GM12892 (cell line): ENCODE measurements around the gene ZNF724. TPM values are rescaled to one million over a fixed set of nuclear protein-coding genes. Genes with fewer than 3 reads are reported as not detected.
"Not testable (repeated sequence)": the region's sequence is repeated elsewhere in the genome, so short reads cannot be mapped to it uniquely, and the experiment has no call there.

Source experiments
- DNase-seq: peaks from one replicate; pipeline ENCODE4 v3.0.0; 2011; ENCODE audit not compliant: insufficient read length
- FAIRE-seq: peaks from 2 replicates; lab custom pipeline; 2011; peaks lifted over from hg19 to GRCh38; lab: Jason Lieb, UNC
- POLR2A ChIP-seq: IDR thresholded peaks from 2 replicates; pipeline ENCODE4 v1.6.1; 2011; ENCODE audit warnings: low read depth, low read length, control low read depth
- POLR2AphosphoS5 ChIP-seq: IDR thresholded peaks from 2 replicates; pipeline ENCODE4 v1.6.1; 2011; ENCODE audit warnings: low read depth, low read length, control low read depth
- TAF1 ChIP-seq: IDR thresholded peaks from 2 replicates; pipeline ENCODE4 v1.6.1; 2011; ENCODE audit warnings: low read depth, mild to moderate bottlenecking, control low read depth, low read length, borderline replicate concordance
- polyA plus RNA-seq: library from polyadenylated mRNA; unstranded; fragments of >200 nt; gene quantifications from one replicate; pipeline ENCODE4 v1.2.1, GENCODE V29; 2012; ENCODE audit warnings: missing spikeins, inconsistent platforms; ENCODE audit not compliant: missing spikeins

The ZNF724 gene
- 3.2 TPM for polyA plus RNA-seq

DNA sequence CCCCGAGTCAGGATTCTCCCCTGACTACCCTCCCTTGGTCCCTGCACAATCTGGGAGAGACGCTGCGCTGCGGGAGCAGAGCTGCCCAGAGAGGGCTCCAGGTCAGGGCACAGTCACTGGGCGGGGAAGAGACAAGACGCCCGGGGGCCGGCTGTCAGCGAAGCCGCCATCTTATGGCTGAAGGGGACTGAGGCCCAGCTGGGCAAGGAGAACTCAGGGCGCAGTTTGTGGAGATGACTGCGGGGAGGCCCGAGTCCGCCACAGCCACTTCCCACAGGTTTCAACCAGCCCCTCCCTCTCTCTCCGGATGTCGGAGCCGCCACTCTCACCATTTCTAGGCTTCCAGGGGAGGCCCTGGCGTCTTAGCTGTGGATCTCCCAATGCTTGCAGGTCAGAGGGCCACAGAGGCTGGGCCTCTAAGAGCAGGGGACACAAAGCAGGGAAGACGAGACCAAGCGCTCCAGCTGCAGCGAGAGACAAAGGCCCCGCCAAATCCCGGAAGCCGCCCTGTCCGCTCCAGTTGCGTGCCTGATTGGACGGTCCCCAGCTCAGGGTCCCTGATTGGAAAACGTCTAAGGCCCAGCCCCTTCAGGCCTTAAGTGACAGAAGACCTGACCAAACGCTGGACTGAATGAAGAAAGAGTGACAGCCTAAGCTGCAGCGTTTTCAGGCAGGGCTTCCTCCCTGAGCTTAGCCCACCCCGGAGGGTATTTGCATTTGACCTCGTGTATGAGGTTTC, at the start of gene ZNF724:
Gene ZNF724, minus strand, starts transcription at position 484 of the 739 bp plus-strand sequence. Its CDS starts 152 bp downstream, at position 332.
- TF ChIP-seq POLR2A (peak; percentile 89), TAF1 (peak; percentile 62; the same call in 1 of the 2 replicates), POLR2AphosphoS5 (peak; percentile 84)
- DNase-seq (peak; percentile 83), FAIRE-seq (peak; percentile 91)

DNA sequence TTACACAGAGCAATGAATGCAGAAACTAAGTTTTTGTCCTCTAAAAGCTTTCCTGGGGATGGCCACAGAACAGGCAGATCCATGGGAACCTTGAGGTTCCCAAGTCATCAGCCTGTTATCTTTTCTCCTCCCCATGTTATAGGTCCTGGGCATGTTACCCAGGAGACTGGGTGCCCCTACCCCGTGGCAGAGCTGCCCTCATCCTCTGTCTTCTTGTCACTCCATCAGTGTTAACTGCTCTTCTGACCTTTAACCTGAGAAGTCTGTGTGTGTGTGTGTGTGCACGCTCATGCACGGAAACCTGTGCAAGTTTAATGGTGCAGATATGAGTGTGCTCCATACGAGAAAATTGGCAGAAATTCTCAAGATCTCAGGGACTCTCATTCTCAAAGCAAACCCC, 43.9 kb upstream of the ZNF724 start:
- no peak for TF ChIP-seq TAF1
- no peak for TF ChIP-seq POLR2A
- TF ChIP-seq POLR2AphosphoS5, result no peak
- FAIRE-seq (no peak), DNase-seq (no peak)

DNA sequence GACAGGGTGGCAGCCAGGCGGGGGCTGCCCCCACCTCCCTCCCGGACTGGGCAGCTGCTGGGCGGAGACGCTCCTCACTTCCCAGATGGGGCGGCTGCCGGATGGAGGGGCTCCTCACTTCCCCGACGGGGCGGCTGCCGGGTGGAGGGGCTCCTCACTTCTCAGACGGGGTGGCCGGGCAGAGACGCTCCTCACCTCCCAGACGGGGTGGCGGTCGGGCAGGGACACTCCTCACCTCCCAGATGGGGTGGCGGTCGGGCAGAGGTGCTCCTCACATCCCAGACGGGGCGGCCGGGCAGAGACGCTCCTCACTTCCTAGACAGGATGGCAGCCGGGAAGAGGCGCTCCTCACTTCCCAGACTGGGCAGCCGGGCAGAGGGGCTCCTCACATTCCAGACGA, 39.8 kb upstream of the ZNF724 start:
- FAIRE-seq, DNase-seq: not testable (repeated sequence)

DNA sequence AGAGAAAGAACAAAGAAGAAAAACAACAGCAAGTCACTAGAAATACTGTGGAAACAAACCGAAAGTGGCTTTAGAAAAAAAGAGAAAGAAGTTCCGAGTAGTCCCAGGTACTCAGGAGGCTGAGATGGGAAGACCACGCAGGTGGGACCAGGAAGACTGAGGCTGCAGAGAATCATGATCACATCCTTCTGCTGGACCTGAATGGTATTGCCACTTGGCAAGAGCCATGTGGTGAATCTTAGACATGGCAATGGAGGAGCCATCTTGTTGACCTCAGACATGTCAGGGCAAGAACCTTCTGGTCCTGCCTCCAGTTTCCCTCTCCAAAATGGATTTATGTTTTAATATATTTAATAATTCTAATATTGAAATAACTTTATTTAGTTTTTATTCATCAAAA, 37.4 kb upstream of the ZNF724 start:
- DNase-seq, result no peak
- no peak for FAIRE-seq
- TF ChIP-seq POLR2AphosphoS5 (no peak), POLR2A (no peak), TAF1 (no peak)

DNA sequence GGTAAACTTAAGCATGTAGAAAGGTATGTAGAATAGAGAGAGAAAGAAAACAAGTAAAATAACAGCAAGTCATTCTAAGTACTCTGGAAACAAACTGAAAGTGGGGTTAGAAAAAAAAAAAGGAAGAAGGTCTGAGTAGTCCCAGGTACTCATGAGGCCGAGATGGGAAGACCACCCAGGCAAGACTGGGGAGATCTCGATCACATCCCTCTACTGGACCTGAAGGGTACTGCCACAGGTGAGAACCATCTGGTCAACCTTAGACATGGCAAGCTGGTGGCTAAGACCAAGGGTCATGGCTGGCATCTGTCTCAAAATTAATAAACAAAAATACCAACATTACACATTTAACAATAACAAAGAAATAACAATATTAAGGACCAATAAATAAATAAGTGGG, 36.3 kb upstream of the ZNF724 start:
- TF ChIP-seq POLR2AphosphoS5 (no peak), TAF1 (no peak), POLR2A (no peak)
- no peak for DNase-seq
- no peak for FAIRE-seq

DNA sequence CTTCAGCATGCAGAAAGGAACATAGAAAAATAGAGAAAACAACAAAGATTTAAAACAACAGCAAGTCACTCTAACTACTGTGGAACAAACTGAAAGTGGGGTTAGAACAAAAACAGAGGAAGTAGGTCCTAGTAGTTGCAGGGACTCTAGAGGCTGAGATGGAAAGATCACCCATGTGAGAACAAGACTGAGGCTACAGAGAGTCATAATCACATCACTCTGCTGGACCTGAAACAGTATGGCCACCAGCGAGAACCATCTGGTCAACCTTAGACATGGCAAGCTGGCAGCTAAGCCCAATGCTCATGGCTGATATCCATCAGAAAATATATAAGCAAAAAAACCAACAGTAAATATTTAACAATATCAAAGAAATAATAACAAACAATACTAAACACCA, 35.8 kb upstream of the ZNF724 start:
- no peak for FAIRE-seq
- TF ChIP-seq TAF1, result no peak
- no peak for DNase-seq

DNA sequence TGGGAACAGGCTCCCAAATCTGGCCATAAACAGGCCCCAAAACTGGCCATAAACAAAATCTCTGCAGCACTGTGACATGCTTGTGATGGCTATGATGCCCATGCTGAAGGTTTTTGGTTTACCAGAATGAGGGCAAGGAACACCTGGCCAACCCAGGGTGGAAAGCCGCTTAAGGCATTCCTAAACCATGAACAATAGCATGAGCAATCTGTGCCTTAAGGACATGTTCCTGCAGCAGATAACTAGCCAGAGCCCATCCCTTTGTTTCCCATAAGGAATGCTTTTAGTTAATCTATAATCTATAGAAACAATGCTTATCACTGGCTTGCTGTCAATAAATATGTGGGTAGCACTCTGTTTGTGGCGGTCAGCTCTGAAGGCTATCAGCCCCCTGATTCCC, 35.1 kb upstream of the ZNF724 start:
- not testable (repeated sequence) for FAIRE-seq, DNase-seq

DNA sequence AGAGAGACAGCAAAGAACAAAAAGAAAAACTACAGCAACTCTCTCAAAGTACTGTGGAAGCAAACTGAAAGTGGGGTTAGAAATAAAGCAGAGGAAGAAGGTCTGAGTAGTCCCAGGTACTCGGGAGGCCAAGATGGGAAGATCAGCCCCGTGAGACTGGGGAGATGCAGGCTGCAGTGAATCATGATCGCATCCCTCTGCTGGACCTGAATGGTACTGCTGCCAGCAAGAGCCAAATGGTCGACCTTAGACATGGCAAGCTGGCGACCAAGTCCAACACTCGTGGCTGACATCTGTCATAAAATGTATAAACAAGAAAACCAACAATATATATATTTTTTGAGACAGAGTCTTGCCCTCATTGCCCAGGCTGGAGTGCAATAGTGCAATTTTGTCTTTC, 33.7 kb upstream of the ZNF724 start:
- DNase-seq (no peak), FAIRE-seq (no peak)
- no peak for TF ChIP-seq TAF1
- no peak for TF ChIP-seq POLR2A
- TF ChIP-seq POLR2AphosphoS5, result no peak

DNA sequence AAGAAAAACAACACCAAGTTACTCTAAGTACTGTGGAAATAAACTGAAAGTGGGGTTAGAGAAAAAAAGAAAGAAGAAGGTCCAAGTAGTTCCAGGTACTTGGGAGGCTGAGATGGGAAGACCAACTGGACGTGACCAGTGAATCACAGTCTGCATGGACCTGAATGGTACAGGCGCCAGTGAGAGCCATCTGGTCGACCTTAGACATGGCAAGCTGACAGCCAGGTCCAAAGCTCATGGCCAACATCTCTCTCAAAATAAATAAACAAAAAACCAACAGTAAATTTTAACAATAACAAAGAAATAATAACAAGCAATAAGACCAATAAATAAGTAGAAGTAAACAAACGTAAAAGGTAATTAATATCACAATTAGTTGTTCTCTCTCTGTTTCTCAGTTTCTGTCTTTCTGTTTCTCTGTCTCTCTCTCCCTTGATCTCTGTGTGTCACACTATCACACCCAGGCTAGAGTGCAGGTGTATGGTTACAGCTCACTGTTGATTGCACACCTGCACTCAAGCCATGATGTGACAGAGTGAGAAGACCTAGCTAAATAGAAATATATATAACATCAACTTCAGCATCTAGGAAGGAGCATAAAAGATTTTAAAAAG, 31.6 kb upstream of the ZNF724 start:
- DNase-seq (no peak), FAIRE-seq (no peak)

DNA sequence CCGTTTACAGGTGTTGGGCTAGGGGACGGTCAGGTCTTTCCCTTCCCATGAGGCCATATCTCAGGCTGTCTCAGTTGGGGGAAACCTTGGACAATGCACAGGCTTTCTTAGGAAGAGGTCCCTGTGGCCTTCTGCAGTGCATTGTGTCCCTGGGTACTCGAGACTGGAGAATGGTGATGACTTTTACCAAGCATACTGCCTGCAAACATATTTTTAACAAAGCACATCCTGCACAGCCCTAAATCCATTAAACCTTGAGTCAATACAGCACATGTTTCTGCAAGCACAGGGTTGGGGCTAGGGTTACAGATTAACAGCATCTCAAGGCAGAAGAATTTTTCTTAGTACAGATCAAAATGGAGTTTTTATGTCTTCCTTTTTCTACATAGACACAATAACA, 27.9 kb upstream of the ZNF724 start:
- not testable (repeated sequence) for DNase-seq, FAIRE-seq

More for the DNA sequence above, 31.6 kb upstream of the ZNF724 start:
- TF ChIP-seq TAF1, result no peak
- TF ChIP-seq POLR2AphosphoS5, result no peak
- TF ChIP-seq POLR2A, result no peak

DNA sequence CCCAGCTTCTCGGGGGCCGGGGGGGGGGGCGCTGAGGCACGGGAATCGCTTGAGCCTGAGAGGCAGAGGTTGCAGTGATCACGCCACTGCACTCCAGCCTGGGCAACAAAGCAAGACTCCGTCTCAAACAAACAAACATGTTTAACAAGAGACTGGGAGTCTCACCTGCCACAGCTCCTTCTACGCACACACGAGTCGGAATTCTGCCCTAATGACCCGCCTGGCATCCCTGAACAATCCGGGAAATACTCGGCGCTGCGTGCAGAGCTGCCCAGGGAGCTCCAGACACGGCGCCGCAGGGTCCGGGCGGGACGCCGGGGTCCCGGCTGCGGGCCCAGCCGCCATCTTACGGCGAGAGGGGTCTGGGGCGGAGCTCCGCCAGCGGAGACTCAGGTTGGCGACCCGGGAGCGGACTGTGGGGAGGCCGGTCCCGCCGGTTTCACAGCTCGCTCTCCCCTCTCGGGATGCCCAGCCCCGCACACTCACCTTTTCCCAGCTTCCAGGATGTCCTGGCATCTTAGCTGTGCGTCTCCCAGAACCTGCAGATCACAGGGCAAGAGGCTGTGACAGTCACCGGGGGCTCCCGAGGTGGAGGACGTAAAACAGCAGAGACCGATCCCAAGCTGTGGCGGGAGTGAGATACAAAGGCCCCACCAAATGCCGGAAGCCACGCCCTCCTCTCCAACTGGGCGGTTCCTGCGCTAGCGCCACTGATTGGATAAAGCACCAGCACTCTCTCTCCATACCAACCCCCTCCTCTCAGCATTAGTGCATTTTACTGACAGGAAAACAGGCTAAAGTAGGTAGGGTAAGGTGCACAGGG, 23.6 kb upstream of the ZNF724 start:
- FAIRE-seq, result peak; percentile 87
- TF ChIP-seq POLR2AphosphoS5 (peak; percentile 94), POLR2A (peak; percentile 92), TAF1 (peak; percentile 40; the same call in 1 of the 2 replicates)
- DNase-seq, result peak; percentile 82

DNA sequence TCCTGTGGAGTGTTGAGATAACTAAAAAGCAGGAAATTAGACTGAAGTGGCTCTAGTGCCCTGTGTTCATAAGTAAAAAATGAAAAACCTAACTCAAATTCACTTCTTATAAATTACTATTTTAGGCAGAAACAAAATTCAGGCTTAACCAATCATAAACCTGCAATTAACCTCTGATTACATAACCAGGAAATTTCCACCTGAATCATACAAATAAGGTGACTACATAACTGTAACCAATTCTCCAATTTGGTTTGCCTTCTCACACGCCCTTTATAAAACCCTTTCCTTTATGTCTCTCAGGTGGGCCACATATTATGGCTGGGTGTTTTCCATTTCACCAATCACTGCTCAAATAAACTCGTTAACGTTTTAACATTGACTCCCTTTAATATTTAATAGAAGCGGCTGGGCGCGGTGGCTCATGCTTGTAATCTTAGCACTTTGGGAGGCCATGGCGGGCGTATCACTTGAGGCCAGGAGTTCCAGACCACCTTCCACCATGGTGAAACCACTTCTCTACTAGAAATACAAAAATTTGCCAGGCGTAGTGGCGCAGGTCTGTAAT, 22.9 kb upstream of the ZNF724 start:
- DNase-seq, result no peak
- no peak for FAIRE-seq
- no peak for TF ChIP-seq POLR2AphosphoS5
- no peak for TF ChIP-seq POLR2A
- TF ChIP-seq TAF1, result no peak

DNA sequence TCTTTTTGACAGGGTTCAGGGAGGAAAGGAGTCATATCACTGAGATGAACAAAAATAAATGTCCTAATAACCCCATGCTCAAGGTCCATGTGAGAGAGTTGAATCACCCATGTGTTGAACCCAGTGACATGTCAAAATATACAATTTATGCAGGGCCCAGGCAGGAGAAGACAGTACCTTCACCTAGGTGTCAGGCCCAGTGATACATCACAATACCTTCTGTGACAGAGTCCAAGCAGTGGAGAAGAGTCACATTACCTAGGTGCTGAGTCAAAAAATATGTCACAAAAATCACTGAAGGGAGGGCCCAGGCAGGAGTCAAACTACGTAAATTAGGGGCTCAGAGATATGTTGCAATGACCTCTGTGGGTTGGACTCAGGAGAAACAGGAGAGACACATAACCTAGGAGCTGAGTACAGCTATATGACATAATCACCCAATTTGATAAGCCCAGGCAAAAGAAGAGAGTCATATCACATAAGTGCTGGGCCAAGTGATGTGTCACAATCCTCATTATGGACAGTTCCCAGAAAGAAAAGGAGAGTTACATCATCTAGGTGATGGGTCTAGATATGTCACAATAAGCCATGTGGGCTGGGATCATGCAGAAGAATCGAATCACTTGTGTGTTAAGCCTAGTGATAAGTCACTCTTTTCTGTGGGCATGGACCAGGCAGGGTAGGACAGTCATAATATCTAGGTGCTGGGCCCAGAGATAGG, 13.8 kb upstream of the ZNF724 start:
- TF ChIP-seq TAF1, result no peak
- no peak for TF ChIP-seq POLR2AphosphoS5
- TF ChIP-seq POLR2A, result no peak
- FAIRE-seq (no peak), DNase-seq (no peak)
